K562 (cell line): ENCODE data around the gene DXO. TPM values are rescaled to one million over a fixed set of nuclear protein-coding genes. Genes with fewer than 3 reads are reported as not detected.

ENCODE experiments used
- HNRNPH1 ChIP-seq: fragments of 200-400 bp; formaldehyde crosslinking; optimal IDR thresholded peaks from 2 replicates; pipeline ENCODE3; 2017; ENCODE audit warnings: low read depth, mild to moderate bottlenecking, low read length, moderate library complexity
- ZNF239 ChIP-seq: fragments of 250-450 bp; sonication (Bioruptor Pico); IDR thresholded peaks from 2 replicates; pipeline ENCODE4 v1.4.0; 2020; ENCODE audit warnings: mild to moderate bottlenecking
- polyA plus RNA-seq, 8 experiments: library from polyadenylated mRNA; depleted of rRNA in 4 of 8; stranded (reverse) in 5 of 8; unstranded in 3 of 8; fragments of >200 nt; fragmentation: Nextera tagmentation in 2 of 8; fragmentation: Illumina TruSeq in 1 of 8; extraction: Ambion mirVana in 2 of 8; extraction: Trizol in 1 of 8; gene quantifications; 2 replicates each; pipeline versions ENCODE4 v1.2.1 to v1.2.3, GENCODE V29; 2011 to 2014; ENCODE audit warnings: inconsistent platforms in 1 of 8, missing spikeins in 1 of 8
- total RNA-seq, 7 experiments: library from RNA; depleted of rRNA in 6 of 7; stranded (reverse); fragments of >200 nt in 6 of 7; fragmentation: Illumina TruSeq in 2 of 7; extraction: Trizol in 2 of 7; gene quantifications; 2 replicates each; pipeline versions ENCODE4 v1.2.1 to v1.2.3, GENCODE V29; 2011 to 2021; ENCODE audit warnings: low replicate concordance in 1 of 7
- TF ChIP-seq, protein P1 (sequence below): fragments of 200-600 bp; sonication (generic); IDR thresholded peaks from one replicate; pipeline ENCODE4 v1.6.1; 2012; ENCODE audit warnings: mild to moderate bottlenecking, low read depth, low read length, inconsistent platforms
- TF ChIP-seq, protein P2 (sequence below): fragments of 450-650 bp; conservative IDR thresholded peaks from 2 replicates; pipeline ENCODE4 v1.6.1; 2016; ENCODE audit warnings: missing genetic modification characterization, low read depth, mild to moderate bottlenecking, control low read depth, missing compliant biosample characterization
- TF ChIP-seq, protein P3 (sequence below): IDR thresholded peaks from 2 replicates; pipeline ENCODE4 v1.6.1; 2012; ENCODE audit warnings: low read depth, low read length, improper control_type of control experiment, borderline replicate concordance
- TF ChIP-seq, protein P4 (sequence below): fragments of 450-650 bp; IDR thresholded peaks from 2 replicates; pipeline ENCODE4 v1.6.1; 2018; ENCODE audit not compliant: partially characterized antibody

DXO gene
- total and polyA plus RNA-seq, 9 of the 15 experiments (the other 6 are each of a cell fraction or from before 2014, with no cell fraction given), result 6.4 to 35.1 (median 19.4) TPM

DNA sequence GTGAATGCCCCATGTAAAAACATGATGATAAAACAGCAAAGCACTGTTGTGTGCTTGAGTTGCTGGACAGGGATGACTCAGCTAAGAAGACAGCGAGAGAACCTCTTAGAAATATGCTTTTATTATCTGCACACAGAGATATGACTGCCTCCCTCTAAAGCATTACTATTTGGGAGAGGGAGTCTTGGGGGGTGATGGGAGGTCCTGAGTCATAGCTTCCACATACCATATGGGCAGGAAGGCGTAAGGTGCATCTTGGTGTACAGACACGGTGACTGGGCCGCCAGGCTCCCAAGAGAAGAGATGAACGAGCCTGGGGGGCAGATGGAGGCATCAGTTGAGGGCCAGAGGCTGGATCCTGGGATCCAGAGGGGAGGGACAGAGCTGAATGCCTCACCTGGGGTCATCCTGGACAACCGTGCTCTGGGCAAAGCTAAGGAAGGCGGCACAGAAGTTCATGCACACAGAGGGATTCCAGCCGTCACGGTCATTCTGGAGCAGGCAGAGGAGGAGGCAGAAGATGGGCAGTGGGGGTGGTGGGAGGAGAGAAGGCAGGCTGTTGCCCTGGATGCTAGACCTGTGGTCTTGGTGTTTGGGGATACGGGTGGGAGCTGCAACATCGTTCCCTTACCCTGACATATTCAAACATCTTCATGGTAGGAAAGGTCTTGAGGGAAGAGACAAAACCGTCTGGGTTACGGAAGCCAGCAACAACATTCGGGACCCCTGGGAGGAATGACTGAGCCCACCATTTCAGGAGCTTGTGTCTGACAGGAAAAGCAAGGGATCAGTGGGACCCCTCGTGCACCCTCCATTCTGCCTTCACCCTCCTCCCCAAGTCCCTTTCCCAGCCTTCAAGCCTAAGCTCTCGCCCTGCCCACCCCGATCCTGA lies 2.0 kb downstream of the DXO start (continued):
- TF ChIP-seq, protein P1, sequence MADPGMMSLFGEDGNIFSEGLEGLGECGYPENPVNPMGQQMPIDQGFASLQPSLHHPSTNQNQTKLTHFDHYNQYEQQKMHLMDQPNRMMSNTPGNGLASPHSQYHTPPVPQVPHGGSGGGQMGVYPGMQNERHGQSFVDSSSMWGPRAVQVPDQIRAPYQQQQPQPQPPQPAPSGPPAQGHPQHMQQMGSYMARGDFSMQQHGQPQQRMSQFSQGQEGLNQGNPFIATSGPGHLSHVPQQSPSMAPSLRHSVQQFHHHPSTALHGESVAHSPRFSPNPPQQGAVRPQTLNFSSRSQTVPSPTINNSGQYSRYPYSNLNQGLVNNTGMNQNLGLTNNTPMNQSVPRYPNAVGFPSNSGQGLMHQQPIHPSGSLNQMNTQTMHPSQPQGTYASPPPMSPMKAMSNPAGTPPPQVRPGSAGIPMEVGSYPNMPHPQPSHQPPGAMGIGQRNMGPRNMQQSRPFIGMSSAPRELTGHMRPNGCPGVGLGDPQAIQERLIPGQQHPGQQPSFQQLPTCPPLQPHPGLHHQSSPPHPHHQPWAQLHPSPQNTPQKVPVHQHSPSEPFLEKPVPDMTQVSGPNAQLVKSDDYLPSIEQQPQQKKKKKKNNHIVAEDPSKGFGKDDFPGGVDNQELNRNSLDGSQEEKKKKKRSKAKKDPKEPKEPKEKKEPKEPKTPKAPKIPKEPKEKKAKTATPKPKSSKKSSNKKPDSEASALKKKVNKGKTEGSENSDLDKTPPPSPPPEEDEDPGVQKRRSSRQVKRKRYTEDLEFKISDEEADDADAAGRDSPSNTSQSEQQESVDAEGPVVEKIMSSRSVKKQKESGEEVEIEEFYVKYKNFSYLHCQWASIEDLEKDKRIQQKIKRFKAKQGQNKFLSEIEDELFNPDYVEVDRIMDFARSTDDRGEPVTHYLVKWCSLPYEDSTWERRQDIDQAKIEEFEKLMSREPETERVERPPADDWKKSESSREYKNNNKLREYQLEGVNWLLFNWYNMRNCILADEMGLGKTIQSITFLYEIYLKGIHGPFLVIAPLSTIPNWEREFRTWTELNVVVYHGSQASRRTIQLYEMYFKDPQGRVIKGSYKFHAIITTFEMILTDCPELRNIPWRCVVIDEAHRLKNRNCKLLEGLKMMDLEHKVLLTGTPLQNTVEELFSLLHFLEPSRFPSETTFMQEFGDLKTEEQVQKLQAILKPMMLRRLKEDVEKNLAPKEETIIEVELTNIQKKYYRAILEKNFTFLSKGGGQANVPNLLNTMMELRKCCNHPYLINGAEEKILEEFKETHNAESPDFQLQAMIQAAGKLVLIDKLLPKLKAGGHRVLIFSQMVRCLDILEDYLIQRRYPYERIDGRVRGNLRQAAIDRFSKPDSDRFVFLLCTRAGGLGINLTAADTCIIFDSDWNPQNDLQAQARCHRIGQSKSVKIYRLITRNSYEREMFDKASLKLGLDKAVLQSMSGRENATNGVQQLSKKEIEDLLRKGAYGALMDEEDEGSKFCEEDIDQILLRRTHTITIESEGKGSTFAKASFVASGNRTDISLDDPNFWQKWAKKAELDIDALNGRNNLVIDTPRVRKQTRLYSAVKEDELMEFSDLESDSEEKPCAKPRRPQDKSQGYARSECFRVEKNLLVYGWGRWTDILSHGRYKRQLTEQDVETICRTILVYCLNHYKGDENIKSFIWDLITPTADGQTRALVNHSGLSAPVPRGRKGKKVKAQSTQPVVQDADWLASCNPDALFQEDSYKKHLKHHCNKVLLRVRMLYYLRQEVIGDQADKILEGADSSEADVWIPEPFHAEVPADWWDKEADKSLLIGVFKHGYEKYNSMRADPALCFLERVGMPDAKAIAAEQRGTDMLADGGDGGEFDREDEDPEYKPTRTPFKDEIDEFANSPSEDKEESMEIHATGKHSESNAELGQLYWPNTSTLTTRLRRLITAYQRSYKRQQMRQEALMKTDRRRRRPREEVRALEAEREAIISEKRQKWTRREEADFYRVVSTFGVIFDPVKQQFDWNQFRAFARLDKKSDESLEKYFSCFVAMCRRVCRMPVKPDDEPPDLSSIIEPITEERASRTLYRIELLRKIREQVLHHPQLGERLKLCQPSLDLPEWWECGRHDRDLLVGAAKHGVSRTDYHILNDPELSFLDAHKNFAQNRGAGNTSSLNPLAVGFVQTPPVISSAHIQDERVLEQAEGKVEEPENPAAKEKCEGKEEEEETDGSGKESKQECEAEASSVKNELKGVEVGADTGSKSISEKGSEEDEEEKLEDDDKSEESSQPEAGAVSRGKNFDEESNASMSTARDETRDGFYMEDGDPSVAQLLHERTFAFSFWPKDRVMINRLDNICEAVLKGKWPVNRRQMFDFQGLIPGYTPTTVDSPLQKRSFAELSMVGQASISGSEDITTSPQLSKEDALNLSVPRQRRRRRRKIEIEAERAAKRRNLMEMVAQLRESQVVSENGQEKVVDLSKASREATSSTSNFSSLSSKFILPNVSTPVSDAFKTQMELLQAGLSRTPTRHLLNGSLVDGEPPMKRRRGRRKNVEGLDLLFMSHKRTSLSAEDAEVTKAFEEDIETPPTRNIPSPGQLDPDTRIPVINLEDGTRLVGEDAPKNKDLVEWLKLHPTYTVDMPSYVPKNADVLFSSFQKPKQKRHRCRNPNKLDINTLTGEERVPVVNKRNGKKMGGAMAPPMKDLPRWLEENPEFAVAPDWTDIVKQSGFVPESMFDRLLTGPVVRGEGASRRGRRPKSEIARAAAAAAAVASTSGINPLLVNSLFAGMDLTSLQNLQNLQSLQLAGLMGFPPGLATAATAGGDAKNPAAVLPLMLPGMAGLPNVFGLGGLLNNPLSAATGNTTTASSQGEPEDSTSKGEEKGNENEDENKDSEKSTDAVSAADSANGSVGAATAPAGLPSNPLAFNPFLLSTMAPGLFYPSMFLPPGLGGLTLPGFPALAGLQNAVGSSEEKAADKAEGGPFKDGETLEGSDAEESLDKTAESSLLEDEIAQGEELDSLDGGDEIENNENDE, result no peak
- TF ChIP-seq HNRNPH1, result no peak
- no peak for TF ChIP-seq ZNF239
- TF ChIP-seq, protein P2, sequence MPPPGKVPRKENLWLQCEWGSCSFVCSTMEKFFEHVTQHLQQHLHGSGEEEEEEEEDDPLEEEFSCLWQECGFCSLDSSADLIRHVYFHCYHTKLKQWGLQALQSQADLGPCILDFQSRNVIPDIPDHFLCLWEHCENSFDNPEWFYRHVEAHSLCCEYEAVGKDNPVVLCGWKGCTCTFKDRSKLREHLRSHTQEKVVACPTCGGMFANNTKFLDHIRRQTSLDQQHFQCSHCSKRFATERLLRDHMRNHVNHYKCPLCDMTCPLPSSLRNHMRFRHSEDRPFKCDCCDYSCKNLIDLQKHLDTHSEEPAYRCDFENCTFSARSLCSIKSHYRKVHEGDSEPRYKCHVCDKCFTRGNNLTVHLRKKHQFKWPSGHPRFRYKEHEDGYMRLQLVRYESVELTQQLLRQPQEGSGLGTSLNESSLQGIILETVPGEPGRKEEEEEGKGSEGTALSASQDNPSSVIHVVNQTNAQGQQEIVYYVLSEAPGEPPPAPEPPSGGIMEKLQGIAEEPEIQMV (tag), result no peak
- TF ChIP-seq, protein P3, sequence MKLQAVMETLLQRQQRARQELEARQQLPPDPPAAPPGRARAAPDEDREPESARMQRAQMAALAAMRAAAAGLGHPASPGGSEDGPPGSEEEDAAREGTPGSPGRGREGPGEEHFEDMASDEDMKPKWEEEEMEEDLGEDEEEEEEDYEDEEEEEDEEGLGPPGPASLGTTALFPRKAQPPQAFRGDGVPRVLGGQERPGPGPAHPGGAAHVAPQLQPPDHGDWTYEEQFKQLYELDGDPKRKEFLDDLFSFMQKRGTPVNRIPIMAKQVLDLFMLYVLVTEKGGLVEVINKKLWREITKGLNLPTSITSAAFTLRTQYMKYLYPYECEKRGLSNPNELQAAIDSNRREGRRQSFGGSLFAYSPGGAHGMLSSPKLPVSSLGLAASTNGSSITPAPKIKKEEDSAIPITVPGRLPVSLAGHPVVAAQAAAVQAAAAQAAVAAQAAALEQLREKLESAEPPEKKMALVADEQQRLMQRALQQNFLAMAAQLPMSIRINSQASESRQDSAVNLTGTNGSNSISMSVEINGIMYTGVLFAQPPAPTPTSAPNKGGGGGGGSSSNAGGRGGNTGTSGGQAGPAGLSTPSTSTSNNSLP, result peak; percentile 68; the same call in 1 of the 2 replicates
- TF ChIP-seq, protein P4, sequence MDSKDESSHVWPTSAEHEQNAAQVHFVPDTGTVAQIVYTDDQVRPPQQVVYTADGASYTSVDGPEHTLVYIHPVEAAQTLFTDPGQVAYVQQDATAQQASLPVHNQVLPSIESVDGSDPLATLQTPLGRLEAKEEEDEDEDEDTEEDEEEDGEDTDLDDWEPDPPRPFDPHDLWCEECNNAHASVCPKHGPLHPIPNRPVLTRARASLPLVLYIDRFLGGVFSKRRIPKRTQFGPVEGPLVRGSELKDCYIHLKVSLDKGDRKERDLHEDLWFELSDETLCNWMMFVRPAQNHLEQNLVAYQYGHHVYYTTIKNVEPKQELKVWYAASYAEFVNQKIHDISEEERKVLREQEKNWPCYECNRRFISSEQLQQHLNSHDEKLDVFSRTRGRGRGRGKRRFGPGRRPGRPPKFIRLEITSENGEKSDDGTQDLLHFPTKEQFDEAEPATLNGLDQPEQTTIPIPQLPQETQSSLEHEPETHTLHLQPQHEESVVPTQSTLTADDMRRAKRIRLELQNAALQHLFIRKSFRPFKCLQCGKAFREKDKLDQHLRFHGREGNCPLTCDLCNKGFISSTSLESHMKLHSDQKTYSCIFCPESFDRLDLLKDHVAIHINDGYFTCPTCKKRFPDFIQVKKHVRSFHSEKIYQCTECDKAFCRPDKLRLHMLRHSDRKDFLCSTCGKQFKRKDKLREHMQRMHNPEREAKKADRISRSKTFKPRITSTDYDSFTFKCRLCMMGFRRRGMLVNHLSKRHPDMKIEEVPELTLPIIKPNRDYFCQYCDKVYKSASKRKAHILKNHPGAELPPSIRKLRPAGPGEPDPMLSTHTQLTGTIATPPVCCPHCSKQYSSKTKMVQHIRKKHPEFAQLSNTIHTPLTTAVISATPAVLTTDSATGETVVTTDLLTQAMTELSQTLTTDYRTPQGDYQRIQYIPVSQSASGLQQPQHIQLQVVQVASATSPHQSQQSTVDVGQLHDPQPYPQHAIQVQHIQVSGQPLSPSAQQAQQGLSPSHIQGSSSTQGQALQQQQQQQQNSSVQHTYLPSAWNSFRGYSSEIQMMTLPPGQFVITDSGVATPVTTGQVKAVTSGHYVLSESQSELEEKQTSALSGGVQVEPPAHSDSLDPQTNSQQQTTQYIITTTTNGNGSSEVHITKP, result peak; percentile 34
